ENCODE measurements around the gene ESYT2. TPM values are rescaled to one million over a fixed set of nuclear protein-coding genes. Genes with fewer than 3 reads are reported as not detected.

Gene ESYT2
- total and polyA plus RNA-seq, 2 experiments from 2014 or later = 33.4 to 59.6 TPM

DNA sequence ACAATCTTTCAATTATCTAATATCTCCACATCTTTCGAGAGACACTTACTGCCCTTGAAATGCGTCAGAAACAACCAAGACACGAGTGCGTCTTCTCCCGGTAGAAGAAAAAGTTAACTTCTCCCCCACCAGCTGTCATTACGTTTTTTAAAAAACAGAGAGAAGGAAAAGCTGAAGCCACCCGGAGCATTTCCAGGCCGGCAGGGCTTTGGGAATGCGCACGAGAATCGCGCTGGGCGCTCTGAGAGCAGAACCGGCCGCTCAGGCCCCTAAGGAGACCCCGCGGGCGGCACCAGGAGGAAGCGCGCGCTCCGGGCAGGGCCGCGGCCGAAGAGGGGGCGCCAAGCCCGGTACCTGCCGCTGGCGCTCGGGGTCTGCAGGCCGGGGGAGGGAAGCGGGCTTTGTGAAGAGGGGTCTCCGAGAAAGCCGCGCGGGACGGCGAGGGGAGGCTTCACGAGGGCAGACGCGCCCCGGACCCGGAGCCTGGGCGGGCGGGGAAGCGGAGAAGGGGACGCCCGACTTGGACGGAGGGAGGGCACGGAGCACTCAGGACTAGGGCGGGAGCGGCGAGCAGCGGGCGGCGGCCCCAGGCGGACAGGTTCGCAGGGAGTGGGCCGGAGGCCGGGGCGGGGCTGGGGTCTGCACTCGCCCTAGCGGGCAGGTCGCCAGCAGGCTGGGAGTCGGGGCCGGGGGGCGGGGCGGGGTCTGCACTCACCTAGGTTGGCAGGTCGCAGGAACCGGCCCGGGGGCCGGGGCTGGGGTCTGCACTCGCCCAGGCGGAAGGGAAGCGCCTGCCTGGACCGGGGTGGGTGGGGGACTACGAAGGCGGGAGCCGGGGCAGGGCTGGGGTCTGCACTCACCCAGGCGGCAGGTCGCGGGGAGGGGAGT is 932 bp downstream of the ESYT2 start:
- peak overlapping the region; percentile 86 for H3K4me2 ChIP-seq
- H3K9me3 ChIP-seq (ENCODE audit: low read depth) = no peaks in the 10 kb centered on the region
- peak overlapping the region; percentile 100 for H3K27ac ChIP-seq
- no peaks in the 10 kb centered on the region for H3K27me3 ChIP-seq
- peaks cover 50% of the 10 kb centered on the region for H3K79me2 ChIP-seq
- H2AFZ ChIP-seq = peak overlapping the region; percentile 21
- peak; percentile 62 for DNase-seq (ENCODE audit: low spot score)
- WGBS (ENCODE audit: low lambda C conversion rate, missing lambda C conversion rate) = under 1% methylated on average over 30 of the region's 82 CpGs
- peak overlapping the region; percentile 91 for H3K4me3 ChIP-seq
- H3K9me2 ChIP-seq (replicated peaks; ENCODE audit: insufficient read depth) = no peaks in the 10 kb centered on the region
- H4K20me1 ChIP-seq (ENCODE audit: insufficient read depth, poor library complexity, severe bottlenecking) = peaks cover 24% of the 10 kb centered on the region
- peaks cover 13% of the 10 kb centered on the region for H3K4me1 ChIP-seq (ENCODE audit: insufficient read depth)
- H3K36me3 ChIP-seq (replicated peaks; ENCODE audit: insufficient read depth, low read depth) = no peaks in the 10 kb centered on the region
- TF ChIP-seq, protein P1, sequence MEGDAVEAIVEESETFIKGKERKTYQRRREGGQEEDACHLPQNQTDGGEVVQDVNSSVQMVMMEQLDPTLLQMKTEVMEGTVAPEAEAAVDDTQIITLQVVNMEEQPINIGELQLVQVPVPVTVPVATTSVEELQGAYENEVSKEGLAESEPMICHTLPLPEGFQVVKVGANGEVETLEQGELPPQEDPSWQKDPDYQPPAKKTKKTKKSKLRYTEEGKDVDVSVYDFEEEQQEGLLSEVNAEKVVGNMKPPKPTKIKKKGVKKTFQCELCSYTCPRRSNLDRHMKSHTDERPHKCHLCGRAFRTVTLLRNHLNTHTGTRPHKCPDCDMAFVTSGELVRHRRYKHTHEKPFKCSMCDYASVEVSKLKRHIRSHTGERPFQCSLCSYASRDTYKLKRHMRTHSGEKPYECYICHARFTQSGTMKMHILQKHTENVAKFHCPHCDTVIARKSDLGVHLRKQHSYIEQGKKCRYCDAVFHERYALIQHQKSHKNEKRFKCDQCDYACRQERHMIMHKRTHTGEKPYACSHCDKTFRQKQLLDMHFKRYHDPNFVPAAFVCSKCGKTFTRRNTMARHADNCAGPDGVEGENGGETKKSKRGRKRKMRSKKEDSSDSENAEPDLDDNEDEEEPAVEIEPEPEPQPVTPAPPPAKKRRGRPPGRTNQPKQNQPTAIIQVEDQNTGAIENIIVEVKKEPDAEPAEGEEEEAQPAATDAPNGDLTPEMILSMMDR (IDR thresholded peaks at IDR 0.05; ENCODE audit: poor library complexity) = no peak
- TF ChIP-seq EZH2 (IDR thresholded peaks at IDR 0.05; ENCODE audit: borderline replicate concordance) = no peak
- TF ChIP-seq EZH2phosphoT487 (IDR thresholded peaks at IDR 0.05; ENCODE audit: low read depth, severe bottlenecking, unreplicated experiment) = no peak

- Histone ChIP-seq H4K20me1 (ENCODE audit: insufficient read depth, poor library complexity, severe bottlenecking) (peaks cover 24% of the 10 kb centered on the region), H3K79me2 (peaks cover 57% of the 10 kb centered on the region), H2AFZ (no peak overlapping the region), H3K9me2 (replicated peaks; ENCODE audit: insufficient read depth) (no peaks in the 10 kb centered on the region), H3K4me1 (ENCODE audit: insufficient read depth) (peaks cover 13% of the 10 kb centered on the region), H3K27me3 (no peaks in the 10 kb centered on the region), H3K36me3 (replicated peaks; ENCODE audit: insufficient read depth, low read depth) (no peaks in the 10 kb centered on the region), H3K9me3 (ENCODE audit: low read depth) (no peaks in the 10 kb centered on the region), H3K4me2 (peak overlapping the region; percentile 86), H3K27ac (peak overlapping the region; percentile 100), H3K4me3 (peak overlapping the region; percentile 91)
- TF ChIP-seq EZH2 (IDR thresholded peaks at IDR 0.05; ENCODE audit: borderline replicate concordance) = no peak
- TF ChIP-seq, protein P1 (IDR thresholded peaks at IDR 0.05; ENCODE audit: poor library complexity) = no peak
- TF ChIP-seq EZH2phosphoT487 (IDR thresholded peaks at IDR 0.05; ENCODE audit: low read depth, severe bottlenecking, unreplicated experiment) = no peak
- DNase-seq (ENCODE audit: low spot score) = peak; percentile 36
- 58% methylated on average over 13 of the region's 13 CpGs for WGBS (ENCODE audit: low lambda C conversion rate, missing lambda C conversion rate)
Measured at GRCh38 chr7:158827411-158828132, 1.7 kb downstream of the ESYT2 start.

- peaks cover 23% of the 10 kb centered on the region for H3K4me1 ChIP-seq (ENCODE audit: insufficient read depth)
Measured at GRCh38 chr7:158825628-158826289, 3.5 kb downstream of the ESYT2 start.

More at GRCh38 chr7:158825628-158826289, 3.5 kb downstream of the ESYT2 start:
- H3K79me2 ChIP-seq = peaks cover 75% of the 10 kb centered on the region
- H3K4me3 ChIP-seq = no peak overlapping the region
- H3K27me3 ChIP-seq = no peaks in the 10 kb centered on the region
- TF ChIP-seq, protein P1 (IDR thresholded peaks at IDR 0.05; ENCODE audit: poor library complexity) = no peak
- TF ChIP-seq EZH2 (IDR thresholded peaks at IDR 0.05; ENCODE audit: borderline replicate concordance) = no peak
- no peak for TF ChIP-seq EZH2phosphoT487 (IDR thresholded peaks at IDR 0.05; ENCODE audit: low read depth, severe bottlenecking, unreplicated experiment)
- no peak for DNase-seq (ENCODE audit: low spot score)
- H3K27ac ChIP-seq = no peak overlapping the region
- H3K9me2 ChIP-seq (replicated peaks; ENCODE audit: insufficient read depth) = no peaks in the 10 kb centered on the region
- no peak overlapping the region for H3K4me2 ChIP-seq
- WGBS (ENCODE audit: low lambda C conversion rate, missing lambda C conversion rate) = 94% methylated on average over 8 of the region's 8 CpGs
- H3K9me3 ChIP-seq (ENCODE audit: low read depth) = no peaks in the 10 kb centered on the region
- H3K36me3 ChIP-seq (replicated peaks; ENCODE audit: insufficient read depth, low read depth) = no peaks in the 10 kb centered on the region
- H2AFZ ChIP-seq = no peak overlapping the region
- H4K20me1 ChIP-seq (ENCODE audit: insufficient read depth, poor library complexity, severe bottlenecking) = peaks cover 24% of the 10 kb centered on the region

Data from hepatocyte (in vitro differentiated cells).